K562 (cell line): Measurements from ENCODE around the gene CXCL17. TPM values are rescaled to one million over a fixed set of nuclear protein-coding genes. Genes with fewer than 3 reads are reported as not detected.

ENCODE experiments used
- ATAC-seq: fragments of 200-7000 bp; cut with Tn5 transposase; 3 replicates; pipeline ENCODE4 v1.9.1; 2020; ENCODE audit warnings: moderate library complexity
- BruUV-seq: library from RNA; stranded (reverse); fragments of 400-500 nt; replicated peaks from 2 replicates; lab custom pipeline; 2021; lab: Mats Ljungman, UMichigan
- CTCF ChIA-PET: fragments of 300-600 bp; formaldehyde crosslinking; extraction: SDS; loops from one replicate; lab custom pipeline; 2021; ENCODE audit warnings: low intra/inter-chr PET ratio; lab: Yijun Ruan, JAX
- POLR2A ChIA-PET: fragments of 300-600, 350-650 bp; sonication (Branson Sonifier 250); formaldehyde crosslinking; extraction: SDS; loops from one replicate; lab custom pipeline; 2021; ENCODE audit warnings: antibody characterized with exemption, inconsistent platforms; lab: Yijun Ruan, JAX
- DNase-seq, 4 experiments: peaks; one replicate each; pipeline versions ENCODE4 v3.0.0 to v3.0.0-alpha.2; 2011 to 2018; ENCODE audit warnings: low spot score in 3 of 4, mixed read lengths in 3 of 4; ENCODE audit errors: extremely low read depth in 1 of 4
- FAIRE-seq: peaks from 2 replicates; lab custom pipeline; 2011; peaks lifted over from hg19 to GRCh38; lab: Jason Lieb, UNC
- H2AFZ ChIP-seq: 2 replicates; pipeline ENCODE4 v1.6.0; 2011; ENCODE audit warnings: low read depth, low read length, control low read depth, inconsistent platforms
- H3K27ac ChIP-seq: fragments of 200-600 bp; 3 replicates; pipeline ENCODE4 v1.8.0; 2011; ENCODE audit warnings: low read depth, mild to moderate bottlenecking, control low read depth, inconsistent platforms, low read length, moderate library complexity, mixed read lengths; ENCODE audit errors: extremely low read depth
- H3K27me3 ChIP-seq, 2 experiments: fragments of 300-600 bp in 1 of 2; 2 replicates in 1 of 2; 3 replicates in 1 of 2; pipeline versions ENCODE4 v1.6.0 to v1.8.0; 2011; ENCODE audit warnings: inconsistent platforms in 2 of 2, low read length in 2 of 2, mild to moderate bottlenecking in 1 of 2, mixed read lengths in 1 of 2, moderate library complexity in 1 of 2; ENCODE audit not compliant: control insufficient read depth in 2 of 2, insufficient read depth in 2 of 2
- H3K36me3 ChIP-seq: fragments of 300-600 bp; 3 replicates; pipeline ENCODE4 v1.8.0; 2011; ENCODE audit warnings: mild to moderate bottlenecking, low read length, inconsistent platforms; ENCODE audit not compliant: control insufficient read depth, insufficient read depth
- H3K4me1 ChIP-seq, 2 experiments: fragments of 200-600 bp in 1 of 2; replicated peaks in 1 of 2; 2 replicates in 1 of 2; 3 replicates in 1 of 2; pipeline versions ENCODE4 v1.5.1 to v1.8.0; 2011; ENCODE audit warnings: inconsistent platforms in 2 of 2, low read length in 2 of 2, mild to moderate bottlenecking in 1 of 2, mixed read lengths in 1 of 2, moderate library complexity in 1 of 2; ENCODE audit not compliant: control insufficient read depth in 2 of 2, insufficient read depth in 2 of 2
- H3K4me2 ChIP-seq: 2 replicates; pipeline ENCODE4 v1.6.1; 2011; ENCODE audit warnings: low read length, control low read depth, inconsistent platforms, mixed read lengths; ENCODE audit not compliant: insufficient read depth
- H3K4me3 ChIP-seq: fragments of 200-600 bp; sonication (generic), shearing (Covaris generic); 2 replicates; pipeline ENCODE4 v1.5.1; 2016; ENCODE audit warnings: control low read depth, inconsistent platforms
- H3K79me2 ChIP-seq: fragments of 200-600 bp; 3 replicates; pipeline ENCODE4 v1.8.0; 2011; ENCODE audit warnings: low read length, inconsistent platforms; ENCODE audit not compliant: control insufficient read depth, insufficient read depth
- H3K9ac ChIP-seq, 2 experiments: 2 replicates each; pipeline versions ENCODE4 v1.6.0 to v1.6.1; 2011; ENCODE audit warnings: low read depth in 2 of 2, low read length in 2 of 2, control low read depth in 1 of 2, inconsistent platforms in 1 of 2, mild to moderate bottlenecking in 1 of 2, mixed read lengths in 1 of 2; ENCODE audit not compliant: insufficient read depth in 1 of 2
- H3K9me1 ChIP-seq: one replicate; pipeline ENCODE4 v1.6.0; 2011; ENCODE audit warnings: inconsistent platforms, mild to moderate bottlenecking, low read length, moderate library complexity; ENCODE audit not compliant: control insufficient read depth, insufficient read depth
- H3K9me3 ChIP-seq: replicated peaks from 2 replicates; pipeline ENCODE4 v1.5.1; 2011; ENCODE audit warnings: low read depth, low read length, inconsistent platforms; ENCODE audit not compliant: control insufficient read depth, insufficient read depth
- H4K20me1 ChIP-seq: replicated peaks from 2 replicates; pipeline ENCODE4 v1.6.1; 2011; ENCODE audit warnings: low read length, inconsistent platforms, mixed read lengths; ENCODE audit not compliant: control insufficient read depth, insufficient read depth
- CREBBP ChIP-seq: IDR thresholded peaks from one replicate; pipeline ENCODE4 v1.6.1; 2012; ENCODE audit warnings: low read depth, mild to moderate bottlenecking, control low read depth, inconsistent platforms, low read length
- GTF2E2 ChIP-seq: fragments of 200-800 bp; sonication (Bioruptor generic); IDR thresholded peaks from 2 replicates; pipeline ENCODE4 v1.6.1; 2016; ENCODE audit warnings: missing genetic modification characterization, missing compliant biosample characterization
- HES1 ChIP-seq: fragments of 450-650 bp; IDR thresholded peaks from 2 replicates; pipeline ENCODE4 v1.6.1; 2016; ENCODE audit warnings: low read depth, mild to moderate bottlenecking, moderate library complexity
- HMGXB4 ChIP-seq: sonication (generic); formaldehyde crosslinking; IDR thresholded peaks from 2 replicates; pipeline ENCODE4 v1.8.1; 2023; ENCODE audit warnings: mild to moderate bottlenecking, missing genetic modification reagents
- HOMEZ ChIP-seq: fragments of 250-450 bp; sonication (Bioruptor Pico); IDR thresholded peaks from 2 replicates; pipeline ENCODE4 v1.4.0; 2020; ENCODE audit warnings: mild to moderate bottlenecking, moderate library complexity
- ILF3 ChIP-seq: fragments of 450-650 bp; IDR thresholded peaks from 2 replicates; pipeline ENCODE4 v1.6.1; 2018; ENCODE audit warnings: antibody characterized with exemption, mild to moderate bottlenecking, moderate library complexity, borderline replicate concordance
- NR2F6 ChIP-seq: fragments of 450-650 bp; formaldehyde crosslinking; IDR thresholded peaks from 2 replicates; pipeline ENCODE4 v1.4.0; 2020; ENCODE audit warnings: mild to moderate bottlenecking
- TARDBP ChIP-seq: fragments of 450-650 bp; IDR thresholded peaks from 2 replicates; pipeline ENCODE4 v1.6.1; 2016
- ZNF407 ChIP-seq: fragments of 450-650 bp; IDR thresholded peaks from 2 replicates; pipeline ENCODE4 v1.6.1; 2016; ENCODE audit warnings: low read depth
- WGBS: fragments of 100-300 bp; shearing (Covaris generic); methylation state at CpG from one replicate; pipeline ENCODE4 v1.1.6; 2016; ENCODE audit warnings: low coverage, mixed read lengths; ENCODE audit not compliant: insufficient coverage; ENCODE audit errors: missing lambda C conversion rate; 5-methylcytosine and 5-hydroxymethylcytosine counted together
- in situ Hi-C: fragments of 300-500 bp; cut with MboI; formaldehyde crosslinking; loops from 4 replicates; pipeline ENCODE4 v1.15.0; 2018; ENCODE audit warnings: inconsistent platforms, mixed read lengths
- intact Hi-C: fragments of 100-400 bp; cut with micrococcal nuclease; formaldehyde crosslinking; loops from 2 replicates; pipeline ENCODE4 v1.14.2; 2022
- polyA plus RNA-seq, 8 experiments: library from polyadenylated mRNA; depleted of rRNA in 4 of 8; stranded (reverse) in 5 of 8; unstranded in 3 of 8; fragments of >200 nt; fragmentation: Nextera tagmentation in 2 of 8; fragmentation: Illumina TruSeq in 1 of 8; extraction: Ambion mirVana in 2 of 8; extraction: Trizol in 1 of 8; gene quantifications; 2 replicates each; pipeline versions ENCODE4 v1.2.1 to v1.2.3, GENCODE V29; 2011 to 2014; ENCODE audit warnings: inconsistent platforms in 1 of 8, missing spikeins in 1 of 8
- total RNA-seq, 7 experiments: library from RNA; depleted of rRNA in 6 of 7; stranded (reverse); fragments of >200 nt in 6 of 7; fragmentation: Illumina TruSeq in 2 of 7; extraction: Trizol in 2 of 7; gene quantifications; 2 replicates each; pipeline versions ENCODE4 v1.2.1 to v1.2.3, GENCODE V29; 2011 to 2021; ENCODE audit warnings: low replicate concordance in 1 of 7

The CXCL17 gene
- total and polyA plus RNA-seq, 9 of the 15 experiments (the other 6 are each of a cell fraction or from before 2014, with no cell fraction given), result 0.10 to 0.15 TPM; not detected in 7

GRCh38 chr19:42419309-42419708 lies 23.4 kb downstream of the CXCL17 start:
- H3K79me2 ChIP-seq, result no peaks in the 10 kb centered on the region
- no peak overlapping the region for H3K27ac ChIP-seq
- peaks cover 0 to 18% of the 10 kb centered on the region in 2 experiments; a peak in 1 of 5 replicates for H3K4me1 ChIP-seq
- H3K36me3 ChIP-seq, result no peaks in the 10 kb centered on the region
- in situ Hi-C loops, result no loop called here
- no peak for FAIRE-seq
- intact Hi-C loops, result no loop called here
- no peak overlapping the region for H3K4me2 ChIP-seq
- no peak overlapping the region for H2AFZ ChIP-seq
- 6% methylated on average over 5 of the region's 6 CpGs for WGBS
- H3K4me3 ChIP-seq, result no peak overlapping the region
- no peaks in the 10 kb centered on the region for H4K20me1 ChIP-seq
- ChIA-PET CTCF (interaction anchor here (0.6 to 1.3 kb wide), 4 partner anchors 14 to 311 kb away, joined by 3 to 6 read pairs (median 3); no protein-coding TSS in a partner anchor), POLR2A (interaction anchor here (0.5 to 1.8 kb wide), 3 partner anchors 13 to 344 kb away, joined by 4 to 9 read pairs (median 4); no protein-coding TSS in a partner anchor)
- H3K9me1 ChIP-seq, result no peaks in the 10 kb centered on the region
- H3K9ac ChIP-seq, result no peak overlapping the region; a peak in 1 of 4 replicates
- no peaks in the 10 kb centered on the region for H3K9me3 ChIP-seq
- peaks cover 0 to 3% of the 10 kb centered on the region in 2 experiments; a peak in 2 of 5 replicates for H3K27me3 ChIP-seq
- no peak for ATAC-seq
- peak in 1 of 4 experiments; percentile 4 for DNase-seq
- BruUV-seq, result no TSS peak
- TF ChIP-seq CREBBP (no peak), HOMEZ (no peak), ZNF407 (no peak), HES1 (no peak), GTF2E2 (tag) (no peak), ILF3 (no peak), TARDBP (no peak), HMGXB4 (CRISPR knock-in tag) (no peak), NR2F6 (no peak)
